Ovary (tissue), 9 donors: ENCODE results near the gene AK9. TPM values are rescaled to one million over a fixed set of nuclear protein-coding genes. Genes with fewer than 3 reads are reported as not detected.

Source experiments
- DNase-seq, 5 donors: peaks; one replicate each; pipeline ENCODE4 v3.0.0-alpha.2; 2019 to 2020
- H3K27ac ChIP-seq, 2 donors: fragments of 200-600 bp; one replicate each; pipeline versions ENCODE4 v1.5.1 to v1.8.0; 2019 to 2022
- H3K27me3 ChIP-seq: fragments of 200-600 bp; one replicate; pipeline ENCODE4 v1.8.0; 2022
- H3K36me3 ChIP-seq: fragments of 200-600 bp; sonication (generic); one replicate; pipeline ENCODE4 v1.5.1; 2019
- H3K4me1 ChIP-seq: one replicate; pipeline ENCODE4 v1.8.1; 2013; ENCODE audit warnings: mild to moderate bottlenecking, moderate library complexity; ENCODE audit not compliant: insufficient read depth
- H3K4me3 ChIP-seq: fragments of 200-600 bp; sonication (generic); one replicate; pipeline ENCODE4 v1.5.1; 2017
- H3K9me3 ChIP-seq, 2 donors: fragments of 200-600 bp in 1 of 2; sonication (generic) in 1 of 2; one replicate each; pipeline versions ENCODE4 v1.5.1 to v1.8.1; 2013 to 2019; ENCODE audit warnings: mild to moderate bottlenecking in 1 of 2, moderate library complexity in 1 of 2
- EP300 ChIP-seq: sonication (generic); formaldehyde crosslinking; IDR thresholded peaks from one replicate; pipeline ENCODE4 v1.6.1; 2017; ENCODE audit warnings: antibody characterized with exemption
- POLR2A ChIP-seq: fragments of 450-650 bp; IDR thresholded peaks from one replicate; pipeline ENCODE4 v1.6.1; 2017; ENCODE audit warnings: antibody characterized with exemption, mild to moderate bottlenecking, moderate library complexity
- WGBS, 3 donors: extraction: QIAGEN DNeasy Blood & Tissue Kit in 1 of 3; methylation state at CpG; one replicate each; pipeline versions ENCODE4 v1.1.5 to v1.1.7; 2013 to 2017; 5-methylcytosine and 5-hydroxymethylcytosine counted together
- intact Hi-C, 4 donors: fragments of 100-400 bp; cut with DNase I; formaldehyde crosslinking; loops; one replicate each; pipeline versions ENCODE4 v1.11.0 to v1.15.1; 2022 to 2023
- polyA plus RNA-seq, 2 donors: library from polyadenylated mRNA; stranded (reverse); fragments of 200-250 nt in 1 of 2; fragments of 350-450 nt in 1 of 2; fragmentation: Illumina TruSeq in 1 of 2; extraction: RNeasy Lipid Tissue Mini Kit (QIAGEN cat#74804) in 1 of 2; gene quantifications; one replicate each; pipeline ENCODE4 v1.2.3, GENCODE V29; 2013 to 2014
- total RNA-seq, 7 donors: library from RNA; depleted of rRNA in 2 of 7; stranded (reverse); fragments of >200 nt in 2 of 7; fragmentation: NEBNext Ultra II Directional in 3 of 7; extraction: Animal tissue kit (Norgen Biotek cat#: 25700) in 3 of 7; gene quantifications; one replicate each; pipeline versions ENCODE4 v1.1.0 to v1.2.4, GENCODE V29; 2016 to 2023
- TF ChIP-seq, protein P1 (sequence below), 3 donors: fragments of 450-650 bp in 2 of 3; fragments of 200-600 bp in 1 of 3; IDR thresholded peaks; one replicate each; pipeline versions ENCODE4 v1.5.1 to v1.8.0; 2016 to 2022; ENCODE audit warnings: antibody characterized with exemption in 3 of 3, mild to moderate bottlenecking in 1 of 3
- donor health status: DM: no; HTN: no; CAD: no; lungs with moderate emphysema.
- donor health status: DM: no; HTN: no; CAD: no.
- donor health status: Bipolar disorder and iron deficiency.
- donor health status: DM: yes; HTN: yes; CAD: no.
- donor health status: DM: no; HTN: no; CAD: no.
- donor health status: DM: yes; HTN: yes; CAD: no.

Gene AK9
- total and polyA plus RNA-seq, 9 donors = 2.9 to 17.5 (median 9.2) TPM

DNA sequence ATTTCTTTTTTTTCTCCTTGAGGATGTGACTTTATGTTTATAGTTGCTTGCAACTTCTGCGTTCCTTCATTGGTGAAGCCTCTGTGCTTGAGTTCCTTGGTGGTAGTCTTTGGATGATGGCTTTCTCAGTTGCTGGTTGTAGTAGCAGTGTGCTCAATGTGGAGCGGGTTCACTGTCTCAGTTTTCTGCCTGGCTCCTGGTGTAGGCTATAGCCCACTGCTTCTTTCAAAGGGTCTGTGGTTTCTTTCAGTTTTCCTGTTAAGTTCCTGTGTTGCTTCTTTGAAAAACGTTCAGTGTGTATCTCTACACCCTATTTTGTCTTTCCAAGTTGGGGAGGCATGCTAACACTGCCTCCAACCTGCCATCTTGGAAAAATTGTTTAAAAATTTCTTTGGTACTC is 174.1 kb downstream of the AK9 start:
- Histone ChIP-seq H3K27me3 (no peaks in the 10 kb centered on the region), H3K36me3 (no peaks in the 10 kb centered on the region), H3K9me3 (no peaks in the 10 kb centered on the region), H3K27ac (no peak overlapping the region), H3K4me1 (no peaks in the 10 kb centered on the region), H3K4me3 (no peak overlapping the region)
- DNase-seq = no peak
- intact Hi-C loops = no loop called here
- 40 to 68% (median 47%) methylated on average over 3 of the region's 3 CpGs for WGBS, 3 donors
- TF ChIP-seq, protein P1, sequence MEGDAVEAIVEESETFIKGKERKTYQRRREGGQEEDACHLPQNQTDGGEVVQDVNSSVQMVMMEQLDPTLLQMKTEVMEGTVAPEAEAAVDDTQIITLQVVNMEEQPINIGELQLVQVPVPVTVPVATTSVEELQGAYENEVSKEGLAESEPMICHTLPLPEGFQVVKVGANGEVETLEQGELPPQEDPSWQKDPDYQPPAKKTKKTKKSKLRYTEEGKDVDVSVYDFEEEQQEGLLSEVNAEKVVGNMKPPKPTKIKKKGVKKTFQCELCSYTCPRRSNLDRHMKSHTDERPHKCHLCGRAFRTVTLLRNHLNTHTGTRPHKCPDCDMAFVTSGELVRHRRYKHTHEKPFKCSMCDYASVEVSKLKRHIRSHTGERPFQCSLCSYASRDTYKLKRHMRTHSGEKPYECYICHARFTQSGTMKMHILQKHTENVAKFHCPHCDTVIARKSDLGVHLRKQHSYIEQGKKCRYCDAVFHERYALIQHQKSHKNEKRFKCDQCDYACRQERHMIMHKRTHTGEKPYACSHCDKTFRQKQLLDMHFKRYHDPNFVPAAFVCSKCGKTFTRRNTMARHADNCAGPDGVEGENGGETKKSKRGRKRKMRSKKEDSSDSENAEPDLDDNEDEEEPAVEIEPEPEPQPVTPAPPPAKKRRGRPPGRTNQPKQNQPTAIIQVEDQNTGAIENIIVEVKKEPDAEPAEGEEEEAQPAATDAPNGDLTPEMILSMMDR (IDR thresholded peaks at IDR 0.05) = no peak
- no peak for TF ChIP-seq EP300
- no peak for TF ChIP-seq POLR2A

DNA sequence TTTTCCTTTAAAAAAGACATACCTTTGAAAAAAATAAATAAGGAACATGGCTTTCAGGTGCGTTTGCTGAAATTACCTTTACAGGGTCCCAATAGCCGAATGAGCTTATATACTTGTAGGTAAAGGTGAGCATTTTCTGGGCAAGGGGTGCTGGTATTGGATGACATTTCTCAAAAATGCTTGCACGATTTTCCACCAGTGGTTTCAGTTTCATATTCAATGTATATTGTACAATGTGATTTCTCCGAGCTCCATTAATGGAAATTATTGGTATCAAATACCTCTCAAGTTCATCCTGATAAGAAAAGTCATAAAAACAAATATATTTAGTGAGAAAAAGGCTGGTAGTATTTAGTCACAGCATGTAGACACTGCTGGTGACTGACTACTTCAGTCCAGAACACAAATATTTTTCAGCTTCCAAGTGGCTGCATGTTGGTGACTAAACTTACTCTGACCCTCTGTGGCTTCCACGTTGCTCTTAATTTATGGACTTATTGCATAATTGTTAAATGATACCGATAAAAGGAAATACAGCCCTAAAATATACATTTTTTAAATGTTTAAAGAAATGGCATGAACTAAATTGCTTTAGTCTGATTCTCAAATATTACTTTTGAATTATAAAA is 175.1 kb downstream of the AK9 start:
- no peak for DNase-seq

DNA sequence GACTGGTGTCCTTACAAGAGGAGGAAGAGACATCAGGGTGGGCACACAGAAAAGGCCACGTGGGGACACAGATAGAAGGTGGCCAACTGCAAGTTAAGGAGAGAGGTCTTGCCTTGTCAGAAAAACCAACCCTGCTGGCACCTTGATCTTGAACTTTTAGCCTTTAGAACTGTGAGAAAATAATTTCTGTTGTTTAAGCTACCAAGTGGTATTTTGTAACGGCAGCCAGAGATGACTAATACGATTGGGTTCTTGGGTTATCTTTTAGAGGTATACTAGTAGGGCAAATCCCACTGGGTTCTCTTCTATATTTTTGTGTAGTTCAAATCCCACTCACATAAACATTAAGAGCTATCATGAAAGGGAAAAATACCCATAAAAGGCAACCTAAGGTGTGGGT is 176.1 kb downstream of the AK9 start:
- intact Hi-C loops = no loop called here
- Histone ChIP-seq H3K4me1 (no peaks in the 10 kb centered on the region), H3K27me3 (no peaks in the 10 kb centered on the region), H3K4me3 (no peak overlapping the region), H3K36me3 (no peaks in the 10 kb centered on the region), H3K9me3 (no peaks in the 10 kb centered on the region), H3K27ac (no peak overlapping the region)
- TF ChIP-seq POLR2A = no peak
- TF ChIP-seq EP300 = no peak
- TF ChIP-seq, protein P1 (IDR thresholded peaks at IDR 0.05) = no peak
- WGBS, 3 donors = 83 to 88% (median 84%) methylated on average over 3 of the region's 3 CpGs
- no peak for DNase-seq

More for the DNA sequence above, 175.1 kb downstream of the AK9 start:
- H3K27me3 ChIP-seq = no peaks in the 10 kb centered on the region
- H3K36me3 ChIP-seq = no peaks in the 10 kb centered on the region
- intact Hi-C loops = no loop called here
- no peaks in the 10 kb centered on the region for H3K4me1 ChIP-seq
- no peak for TF ChIP-seq POLR2A
- TF ChIP-seq EP300 = no peak
- TF ChIP-seq, protein P1 (IDR thresholded peaks at IDR 0.05) = no peak
- 58 to 66% (median 63%) methylated on average over 6 of the region's 6 CpGs for WGBS, 3 donors
- H3K9me3 ChIP-seq = no peaks in the 10 kb centered on the region
- no peak overlapping the region for H3K4me3 ChIP-seq
- no peak overlapping the region for H3K27ac ChIP-seq

DNA sequence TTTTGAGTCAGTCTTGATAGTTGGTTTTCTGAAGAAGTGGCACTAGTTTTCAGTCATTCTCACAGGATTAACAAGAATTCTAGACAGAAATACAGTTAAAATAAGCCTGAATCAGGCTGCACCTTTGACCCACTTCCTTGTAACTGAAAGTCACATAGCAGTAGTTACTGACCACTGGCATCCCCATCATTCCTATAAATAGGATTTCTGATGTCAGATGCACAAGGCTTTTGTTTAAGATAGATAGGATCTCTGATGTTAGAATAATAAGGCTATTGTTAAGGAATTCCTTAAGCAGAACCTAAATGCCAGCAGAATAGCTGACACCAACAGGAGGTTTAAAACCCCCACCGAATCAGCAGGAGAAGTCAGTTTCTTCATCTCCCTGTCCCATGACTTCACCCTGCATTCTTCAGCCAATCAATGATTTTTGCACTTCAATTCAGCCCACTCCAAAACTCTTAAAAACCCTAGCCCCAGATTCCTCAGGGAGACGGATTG is 177.4 kb downstream of the AK9 start:
- TF ChIP-seq POLR2A (no peak), EP300 (no peak)
- TF ChIP-seq, protein P1 (IDR thresholded peaks at IDR 0.05) = no peak
- no peaks in the 10 kb centered on the region for H3K27me3 ChIP-seq
- H3K36me3 ChIP-seq = no peaks in the 10 kb centered on the region
- no peak for DNase-seq
- 79 to 84% (median 83%) methylated on average over 2 of the region's 2 CpGs for WGBS, 3 donors
- H3K4me3 ChIP-seq = no peak overlapping the region
- no peak overlapping the region for H3K27ac ChIP-seq
- H3K4me1 ChIP-seq = no peaks in the 10 kb centered on the region
- H3K9me3 ChIP-seq = no peaks in the 10 kb centered on the region
- intact Hi-C loops = no loop called here
